Measurements from ENCODE around the gene OBI1.
A peak's percentile ranks its signal among the peaks of the same experiment; 100 is the strongest.
"Not testable (repeated sequence)": the region's sequence is repeated elsewhere in the genome, so short reads cannot be mapped to it uniquely, and the experiment has no call there.

The OBI1 gene

GRCh38 chr13:78658630-78659449 lies at the start of gene OBI1:
Gene OBI1 (minus strand): TSS chr13:78659155. CDS start chr13:78659120, 35 bp downstream.
- DNase-seq, result peak; percentile 25

- no peak for DNase-seq
Observed at GRCh38 chr13:78701383-78701782, 42.4 kb upstream of the OBI1 start.

GRCh38 chr13:78700121-78700910 lies 41.4 kb upstream of the OBI1 start:
- no peak for DNase-seq

- no peak for DNase-seq
Observed at GRCh38 chr13:78689011-78689410, 30.1 kb upstream of the OBI1 start.

GRCh38 chr13:78686461-78686860 lies 27.5 kb upstream of the OBI1 start:
- no peak for DNase-seq

- no peak for DNase-seq
Observed at GRCh38 chr13:78680576-78681350, 21.8 kb upstream of the OBI1 start.

- DNase-seq, result no peak
Observed at GRCh38 chr13:78680115-78680561, 21.2 kb upstream of the OBI1 start.

- DNase-seq, result no peak
Observed at GRCh38 chr13:78679329-78679728, 20.4 kb upstream of the OBI1 start.

- DNase-seq, result no peak
Observed at GRCh38 chr13:78675112-78675511, 16.2 kb upstream of the OBI1 start.

GRCh38 chr13:78674638-78675037 lies 15.7 kb upstream of the OBI1 start:
- DNase-seq, result no peak

GRCh38 chr13:78662467-78662866 lies 3.5 kb upstream of the OBI1 start:
- DNase-seq, result no peak

GRCh38 chr13:78660495-78660857 lies 1.5 kb upstream of the OBI1 start:
- no peak for DNase-seq

GRCh38 chr13:78659732-78660494 lies 958 bp upstream of the OBI1 start:
- no peak for DNase-seq

GRCh38 chr13:78659450-78659730 lies 435 bp upstream of the OBI1 start:
- DNase-seq, result no peak

- peak; percentile 10 for DNase-seq
Observed at GRCh38 chr13:78657699-78658629, 991 bp downstream of the OBI1 start.

GRCh38 chr13:78655906-78656305 lies 3.0 kb downstream of the OBI1 start:
- DNase-seq, result no peak

- DNase-seq, result no peak
Observed at GRCh38 chr13:78655007-78655406, 3.9 kb downstream of the OBI1 start.

- DNase-seq, result no peak
Observed at GRCh38 chr13:78652651-78653050, 6.3 kb downstream of the OBI1 start.

- DNase-seq, result no peak
Observed at GRCh38 chr13:78650717-78651083, 8.3 kb downstream of the OBI1 start.

GRCh38 chr13:78649997-78650716 lies 8.8 kb downstream of the OBI1 start:
- no peak for DNase-seq

- not testable (repeated sequence) for DNase-seq
Observed at GRCh38 chr13:78647109-78647678, 11.8 kb downstream of the OBI1 start.

Measured in NCI-H2029 treated with DMSO at 0.1 percent for 48 hours (cell line).